HL-60 (cell line): ENCODE measurements around the gene TSPEAR.

Source experiments
- DNase-seq, 2 experiments: peaks; one replicate each; pipeline ENCODE4 v3.0.0-alpha.2; 2010 to 2020; ENCODE audit warnings: low read depth in 1 of 2, low spot score in 1 of 2
- H3K27ac ChIP-seq: fragments of 250-450 bp; sonication (Bioruptor Pico); replicated peaks from 2 replicates; pipeline ENCODE4 v1.5.1; 2020; ENCODE audit warnings: mild to moderate bottlenecking, moderate library complexity
- H3K27me3 ChIP-seq: fragments of 250-450 bp; sonication (Bioruptor Pico); 2 replicates; pipeline ENCODE4 v1.5.1; 2021; ENCODE audit warnings: mild to moderate bottlenecking, moderate library complexity; ENCODE audit not compliant: insufficient read depth, poor library complexity, severe bottlenecking
- H3K4me3 ChIP-seq: replicated peaks from 2 replicates; pipeline ENCODE4 v1.5.1; 2011; ENCODE audit warnings: mild to moderate bottlenecking, control low read depth, low read length; ENCODE audit not compliant: insufficient read depth
- GABPA ChIP-seq: IDR thresholded peaks from 2 replicates; pipeline ENCODE4 v1.6.1; 2012; ENCODE audit warnings: low read depth
- POLR2AphosphoS5 ChIP-seq: IDR thresholded peaks from 2 replicates; pipeline ENCODE4 v1.6.1; 2012; ENCODE audit warnings: low read depth
- REST ChIP-seq: IDR thresholded peaks from 2 replicates; pipeline ENCODE4 v1.6.1; 2012; ENCODE audit warnings: low read depth; ENCODE audit not compliant: insufficient replicate concordance
- SPI1 ChIP-seq: IDR thresholded peaks from 2 replicates; pipeline ENCODE4 v1.6.1; 2012; ENCODE audit warnings: low read depth, mild to moderate bottlenecking, borderline replicate concordance
- TF ChIP-seq, protein P1 (sequence below): IDR thresholded peaks from one replicate; pipeline ENCODE4 v1.5.1; 2011; ENCODE audit warnings: low read length, control low read depth, inconsistent platforms; ENCODE audit not compliant: insufficient read depth

The TSPEAR gene

GRCh38 chr21:44724196-44724595, 12.8 kb upstream of the TSPEAR start:
- no peak overlapping the region for H3K4me3 ChIP-seq
- TF ChIP-seq, protein P1, sequence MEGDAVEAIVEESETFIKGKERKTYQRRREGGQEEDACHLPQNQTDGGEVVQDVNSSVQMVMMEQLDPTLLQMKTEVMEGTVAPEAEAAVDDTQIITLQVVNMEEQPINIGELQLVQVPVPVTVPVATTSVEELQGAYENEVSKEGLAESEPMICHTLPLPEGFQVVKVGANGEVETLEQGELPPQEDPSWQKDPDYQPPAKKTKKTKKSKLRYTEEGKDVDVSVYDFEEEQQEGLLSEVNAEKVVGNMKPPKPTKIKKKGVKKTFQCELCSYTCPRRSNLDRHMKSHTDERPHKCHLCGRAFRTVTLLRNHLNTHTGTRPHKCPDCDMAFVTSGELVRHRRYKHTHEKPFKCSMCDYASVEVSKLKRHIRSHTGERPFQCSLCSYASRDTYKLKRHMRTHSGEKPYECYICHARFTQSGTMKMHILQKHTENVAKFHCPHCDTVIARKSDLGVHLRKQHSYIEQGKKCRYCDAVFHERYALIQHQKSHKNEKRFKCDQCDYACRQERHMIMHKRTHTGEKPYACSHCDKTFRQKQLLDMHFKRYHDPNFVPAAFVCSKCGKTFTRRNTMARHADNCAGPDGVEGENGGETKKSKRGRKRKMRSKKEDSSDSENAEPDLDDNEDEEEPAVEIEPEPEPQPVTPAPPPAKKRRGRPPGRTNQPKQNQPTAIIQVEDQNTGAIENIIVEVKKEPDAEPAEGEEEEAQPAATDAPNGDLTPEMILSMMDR: no peak
- no peak for TF ChIP-seq REST
- TF ChIP-seq SPI1: no peak
- TF ChIP-seq GABPA: no peak
- no peak for TF ChIP-seq POLR2AphosphoS5
- DNase-seq: no peak
- no peak overlapping the region for H3K27ac ChIP-seq
- peaks cover 30% of the 10 kb centered on the region for H3K27me3 ChIP-seq

DNA sequence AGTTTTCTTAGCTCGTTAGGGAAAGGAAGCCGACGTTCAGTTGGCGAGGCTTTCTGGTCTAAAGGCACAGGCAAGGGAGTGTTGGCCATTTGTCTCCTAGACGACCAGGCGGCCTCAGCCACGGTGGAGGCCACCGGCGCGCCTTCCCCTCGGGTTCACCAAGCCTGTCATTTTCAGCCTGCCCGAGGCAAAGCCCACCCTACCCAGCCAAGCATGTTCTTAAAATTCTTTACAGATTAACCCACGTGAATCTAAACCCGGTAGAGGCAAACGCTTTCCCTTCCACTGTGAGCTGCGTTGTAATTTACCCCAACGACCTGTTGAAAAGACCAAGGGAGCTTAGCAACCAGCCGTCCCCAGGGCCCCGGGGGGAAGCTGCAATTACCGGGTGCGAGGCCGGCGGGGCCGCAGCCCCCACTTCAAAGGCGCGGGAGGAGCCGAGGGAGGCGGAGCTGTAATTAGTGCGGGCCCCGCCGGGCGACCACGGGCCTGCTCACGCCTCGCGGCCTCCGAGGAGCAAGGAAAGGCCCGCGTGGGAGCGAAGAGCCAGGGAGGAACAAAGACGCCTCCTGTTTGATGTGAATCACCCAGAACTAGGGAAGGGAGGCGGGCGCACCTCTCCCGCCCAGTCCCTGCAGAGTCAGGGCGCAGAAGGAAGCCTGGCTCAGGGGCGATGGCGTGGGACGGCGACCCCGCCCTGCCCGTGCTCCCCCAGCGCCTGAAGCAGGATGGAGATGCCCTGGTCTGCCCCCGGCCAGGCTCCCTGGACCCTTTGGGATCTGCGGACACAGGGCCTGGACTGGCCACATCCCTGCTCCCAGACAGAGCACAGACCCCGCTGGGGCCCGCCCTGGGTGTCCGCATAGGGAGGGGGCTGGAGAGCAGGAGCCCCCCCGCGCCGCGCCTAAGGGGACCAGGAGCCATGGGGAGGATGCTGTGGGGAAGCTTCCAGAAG, 12.1 kb upstream of the TSPEAR start:
- TF ChIP-seq SPI1 (no peak), POLR2AphosphoS5 (no peak), GABPA (no peak), REST (no peak)
- TF ChIP-seq, protein P1: no peak
- peaks cover 32% of the 10 kb centered on the region for H3K27me3 ChIP-seq
- no peak overlapping the region for H3K4me3 ChIP-seq
- no peak overlapping the region for H3K27ac ChIP-seq
- DNase-seq: no peak

GRCh38 chr21:44722731-44723130, 11.4 kb upstream of the TSPEAR start:
- no peak for TF ChIP-seq GABPA
- no peak for TF ChIP-seq POLR2AphosphoS5
- Histone ChIP-seq H3K27ac (no peak overlapping the region), H3K4me3 (no peak overlapping the region), H3K27me3 (peaks cover 35% of the 10 kb centered on the region)
- no peak for DNase-seq

DNA sequence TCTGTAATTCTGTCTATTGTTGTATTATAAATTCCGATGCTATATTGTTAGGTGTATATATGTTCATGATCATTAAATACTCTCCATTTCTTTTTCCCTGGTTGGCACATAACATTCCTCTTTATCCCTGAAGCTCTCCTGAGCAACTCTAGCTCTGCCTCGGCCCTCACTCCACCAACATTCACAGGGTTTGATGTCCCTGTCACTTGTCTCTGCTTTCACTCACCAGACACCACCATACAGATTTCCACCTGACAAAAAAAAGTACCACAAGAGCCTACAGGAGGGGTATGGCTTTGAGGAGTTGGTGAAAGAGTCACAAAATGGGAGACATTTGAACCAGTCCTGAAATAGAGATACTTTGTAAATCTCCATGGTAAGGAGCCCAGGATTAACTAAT, 8.8 kb upstream of the TSPEAR start:
- Histone ChIP-seq H3K4me3 (no peak overlapping the region), H3K27me3 (peaks cover 32% of the 10 kb centered on the region), H3K27ac (no peak overlapping the region)
- no peak for DNase-seq
- TF ChIP-seq REST (no peak), GABPA (no peak), POLR2AphosphoS5 (no peak), SPI1 (no peak)
- TF ChIP-seq, protein P1: no peak
